H9 (cell line): ENCODE results near the gene ARAP1. TPM values are rescaled to one million over a fixed set of nuclear protein-coding genes. Genes with fewer than 3 reads are reported as not detected.

Experiments used
- DNase-seq: peaks from one replicate; pipeline ENCODE4 v3.0.0-alpha.2; 2017
- H2AFZ ChIP-seq: one replicate; pipeline ENCODE4 v1.6.1; 2013; ENCODE audit warnings: mild to moderate bottlenecking, low read length, control low read depth, moderate library complexity
- H2AK5ac ChIP-seq: 2 replicates; pipeline ENCODE4 v1.6.1; 2013; ENCODE audit warnings: low read length, control low read depth, mixed read lengths; ENCODE audit not compliant: insufficient read length
- H2BK120ac ChIP-seq: one replicate; pipeline ENCODE4 v1.6.1; 2013; ENCODE audit warnings: low read depth, mild to moderate bottlenecking, low read length, control low read depth, inconsistent platforms; ENCODE audit not compliant: poor library complexity, severe bottlenecking
- H2BK12ac ChIP-seq: 2 replicates; pipeline ENCODE4 v1.6.1; 2013; ENCODE audit warnings: low read length, control low read depth, mixed read lengths, low read depth; ENCODE audit not compliant: insufficient read length
- H2BK15ac ChIP-seq: 2 replicates; pipeline ENCODE4 v1.6.1; 2013; ENCODE audit warnings: low read depth, low read length, control low read depth
- H2BK20ac ChIP-seq: one replicate; pipeline ENCODE4 v1.6.1; 2013; ENCODE audit warnings: low read depth, mild to moderate bottlenecking, low read length, control low read depth, inconsistent platforms; ENCODE audit not compliant: poor library complexity, severe bottlenecking
- H2BK5ac ChIP-seq: 2 replicates; pipeline ENCODE4 v1.6.1; 2013; ENCODE audit warnings: low read length, control low read depth, mixed read lengths; ENCODE audit not compliant: insufficient read length
- H3K14ac ChIP-seq: 2 replicates; pipeline ENCODE4 v1.6.1; 2013; ENCODE audit warnings: low read length, control low read depth; ENCODE audit not compliant: insufficient read depth
- H3K18ac ChIP-seq: 2 replicates; pipeline ENCODE4 v1.6.1; 2013; ENCODE audit warnings: low read depth, mild to moderate bottlenecking, mixed read lengths, low read length, control low read depth; ENCODE audit not compliant: insufficient read length
- H3K23ac ChIP-seq: 2 replicates; pipeline ENCODE4 v1.6.1; 2013; ENCODE audit warnings: low read length, control low read depth, mixed read lengths, low read depth; ENCODE audit not compliant: insufficient read length
- H3K23me2 ChIP-seq: 2 replicates; pipeline ENCODE4 v1.6.1; 2013; ENCODE audit warnings: low read depth, mild to moderate bottlenecking, mixed read lengths, low read length, control low read depth; ENCODE audit not compliant: insufficient read length, poor library complexity, severe bottlenecking
- H3K27ac ChIP-seq: 2 replicates; pipeline ENCODE4 v1.5.1; 2013; ENCODE audit warnings: low read length, control low read depth, mixed read lengths, low read depth; ENCODE audit not compliant: insufficient read length
- H3K27me3 ChIP-seq: 2 replicates; pipeline ENCODE4 v1.6.1; 2013; ENCODE audit warnings: low read length, control low read depth, inconsistent platforms; ENCODE audit not compliant: insufficient read depth
- H3K4ac ChIP-seq: 2 replicates; pipeline ENCODE4 v1.6.1; 2013; ENCODE audit warnings: low read depth, mild to moderate bottlenecking, control low read depth, inconsistent platforms, low read length, moderate library complexity
- H3K4me1 ChIP-seq: 2 replicates; pipeline ENCODE4 v1.6.1; 2013; ENCODE audit warnings: low read length, control low read depth, inconsistent platforms; ENCODE audit not compliant: insufficient read depth
- H3K4me2 ChIP-seq: 2 replicates; pipeline ENCODE4 v1.6.1; 2013; ENCODE audit warnings: low read length, control low read depth, mixed read lengths; ENCODE audit not compliant: insufficient read length, insufficient read depth
- H3K56ac ChIP-seq: 2 replicates; pipeline ENCODE4 v1.6.1; 2013; ENCODE audit warnings: low read depth, mild to moderate bottlenecking, mixed read lengths, low read length, control low read depth; ENCODE audit not compliant: insufficient read length
- H3K79me1 ChIP-seq: 2 replicates; pipeline ENCODE4 v1.6.1; 2013; ENCODE audit warnings: low read depth, mild to moderate bottlenecking, moderate library complexity, low read length, control low read depth, inconsistent platforms; ENCODE audit not compliant: insufficient read depth, poor library complexity, severe bottlenecking
- H3K79me2 ChIP-seq: 2 replicates; pipeline ENCODE4 v1.6.1; 2013; ENCODE audit warnings: low read length, control low read depth, inconsistent platforms; ENCODE audit not compliant: insufficient read depth
- H3K9ac ChIP-seq: 2 replicates; pipeline ENCODE4 v1.6.1; 2013; ENCODE audit warnings: low read length, control low read depth, mixed read lengths; ENCODE audit not compliant: insufficient read length; ENCODE audit errors: extremely low read depth
- H3K9me3 ChIP-seq: one replicate; pipeline ENCODE4 v1.6.1; 2013; ENCODE audit warnings: low read depth, low read length, inconsistent platforms; ENCODE audit not compliant: control insufficient read depth
- H3T11ph ChIP-seq: one replicate; pipeline ENCODE4 v1.6.1; 2013; ENCODE audit warnings: mild to moderate bottlenecking, low read length, control low read depth, inconsistent platforms
- H4K20me1 ChIP-seq: one replicate; pipeline ENCODE4 v1.6.1; 2013; ENCODE audit not compliant: control insufficient read depth, insufficient read length, insufficient read depth
- H4K5ac ChIP-seq: 2 replicates; pipeline ENCODE4 v1.6.1; 2013; ENCODE audit warnings: low read depth, mild to moderate bottlenecking, mixed read lengths, low read length, control low read depth; ENCODE audit not compliant: insufficient read length
- H4K8ac ChIP-seq: replicated peaks from 2 replicates; pipeline ENCODE4 v1.6.1; 2013; ENCODE audit warnings: low read length, control low read depth, mixed read lengths, low read depth; ENCODE audit not compliant: insufficient read length
- H4K91ac ChIP-seq: 2 replicates; pipeline ENCODE4 v1.6.1; 2013; ENCODE audit warnings: low read depth, mild to moderate bottlenecking, moderate library complexity, mixed read lengths, low read length, control low read depth; ENCODE audit not compliant: insufficient read length
- H3K27ac Mint-ChIP-seq, 3 experiments: 2 replicates in 2 of 3; 3 replicates in 1 of 3; pipeline ENCODE4 v1.8.0; 2020 to 2021; ENCODE audit warnings: mixed read lengths in 3 of 3, mild to moderate bottlenecking in 1 of 3, moderate library complexity in 1 of 3
- H3K27me3 Mint-ChIP-seq: 2 replicates; pipeline ENCODE4 v1.8.0; 2021; ENCODE audit warnings: low read depth, mild to moderate bottlenecking, moderate library complexity, mixed read lengths
- H3K36me3 Mint-ChIP-seq, 3 experiments: 2 replicates in 2 of 3; 3 replicates in 1 of 3; pipeline ENCODE4 v1.8.0; 2020 to 2021; ENCODE audit warnings: low read depth in 3 of 3, mixed read lengths in 3 of 3; ENCODE audit not compliant: insufficient read depth in 1 of 3
- H3K4me1 Mint-ChIP-seq, 2 experiments: 2 replicates each; pipeline ENCODE4 v1.8.0; 2020; ENCODE audit warnings: mixed read lengths in 2 of 2
- H3K4me3 Mint-ChIP-seq, 2 experiments: 2 replicates in 1 of 2; 3 replicates in 1 of 2; pipeline ENCODE4 v1.8.0; 2020 to 2021; ENCODE audit warnings: mild to moderate bottlenecking in 2 of 2, mixed read lengths in 2 of 2, moderate library complexity in 1 of 2
- H3K9me3 Mint-ChIP-seq, 2 experiments: 2 replicates in 1 of 2; 3 replicates in 1 of 2; pipeline ENCODE4 v1.8.0; 2020; ENCODE audit warnings: mild to moderate bottlenecking in 2 of 2, mixed read lengths in 2 of 2, moderate library complexity in 1 of 2
- WGBS: extraction: QIAGEN DNeasy Blood & Tissue Kit; methylation state at CpG from one replicate; pipeline ENCODE4 v1.1.7; 2013; ENCODE audit warnings: missing lambda C conversion rate, low lambda C conversion rate, mixed read lengths; ENCODE audit not compliant: insufficient read length; ENCODE audit errors: extremely low coverage; 5-methylcytosine and 5-hydroxymethylcytosine counted together
- total RNA-seq: library from RNA; stranded (reverse); gene quantifications from 2 replicates; pipeline ENCODE4 v1.2.1, GENCODE V29; 2021
- TF ChIP-seq, protein P1 (sequence below): fragments of 200-600 bp; sonication (generic); conservative IDR thresholded peaks from 3 replicates; pipeline ENCODE4 v1.8.0; 2021; ENCODE audit warnings: antibody characterized with exemption, mild to moderate bottlenecking

ARAP1 gene
- total RNA-seq, 1 experiment from 2014 or later, result 59.4 TPM

DNA sequence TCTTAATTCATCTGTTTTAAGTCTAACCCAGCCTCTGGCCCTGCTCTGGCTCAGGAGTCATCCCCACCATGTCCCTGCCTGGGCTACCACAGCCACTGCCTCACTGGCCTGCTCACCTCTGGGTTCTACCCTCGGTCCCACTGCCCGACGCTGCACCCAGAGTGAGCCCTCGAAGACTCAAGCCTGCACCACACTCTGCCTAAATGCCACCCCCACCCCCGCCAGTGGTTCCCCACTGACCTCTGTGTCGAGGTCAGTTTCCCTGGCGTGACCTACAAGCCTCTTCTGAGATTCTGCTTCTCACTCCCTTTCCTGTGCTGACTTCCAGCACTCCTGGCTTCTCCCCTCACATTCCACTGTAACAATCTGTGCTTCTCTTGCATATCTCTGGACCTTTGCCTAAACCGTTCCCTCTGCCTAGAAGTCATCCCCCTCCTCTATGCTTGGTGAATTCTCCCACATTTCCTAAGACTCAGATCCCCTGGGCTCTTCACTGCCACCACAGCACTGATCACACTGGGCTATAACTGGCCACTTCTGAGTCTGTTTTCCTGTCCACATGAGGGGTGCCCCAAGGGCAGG lies 65.5 kb downstream of the ARAP1 start:
- H2BK15ac ChIP-seq, result no peak overlapping the region
- H2BK5ac ChIP-seq, result no peak overlapping the region
- H4K91ac ChIP-seq, result no peak overlapping the region
- no peaks in the 10 kb centered on the region for H3K9me3 ChIP-seq
- H3K27me3 ChIP-seq, result no peaks in the 10 kb centered on the region
- H3K79me1 ChIP-seq, result no peaks in the 10 kb centered on the region
- Mint-ChIP-seq H3K27ac (peak overlapping the region in 2 of 3 experiments; percentile 1 to 10; a peak in 2 of 7 replicates), H3K27me3 (peaks cover 1% of the 10 kb centered on the region), H3K4me1 (peaks cover 0 to 4% of the 10 kb centered on the region in 2 experiments; a peak in 3 of 4 replicates), H3K36me3 (peaks cover 0 to 38% (median 19%) of the 10 kb centered on the region in 3 experiments; a peak in 5 of 7 replicates), H3K4me3 (no peak overlapping the region), H3K9me3 (no peaks in the 10 kb centered on the region)
- DNase-seq, result no peak
- WGBS, result no CpG with 5 or more reads among the region's 8 CpGs
- H3K4me2 ChIP-seq, result no peak overlapping the region
- no peak overlapping the region for H3K23ac ChIP-seq
- no peak overlapping the region for H3K18ac ChIP-seq
- H3K4ac ChIP-seq, result no peak overlapping the region
- H3K4me1 ChIP-seq, result no peaks in the 10 kb centered on the region
- no peak overlapping the region for H2AFZ ChIP-seq
- H4K8ac ChIP-seq, result no peak overlapping the region
- no peak overlapping the region for H2AK5ac ChIP-seq
- TF ChIP-seq, protein P1, sequence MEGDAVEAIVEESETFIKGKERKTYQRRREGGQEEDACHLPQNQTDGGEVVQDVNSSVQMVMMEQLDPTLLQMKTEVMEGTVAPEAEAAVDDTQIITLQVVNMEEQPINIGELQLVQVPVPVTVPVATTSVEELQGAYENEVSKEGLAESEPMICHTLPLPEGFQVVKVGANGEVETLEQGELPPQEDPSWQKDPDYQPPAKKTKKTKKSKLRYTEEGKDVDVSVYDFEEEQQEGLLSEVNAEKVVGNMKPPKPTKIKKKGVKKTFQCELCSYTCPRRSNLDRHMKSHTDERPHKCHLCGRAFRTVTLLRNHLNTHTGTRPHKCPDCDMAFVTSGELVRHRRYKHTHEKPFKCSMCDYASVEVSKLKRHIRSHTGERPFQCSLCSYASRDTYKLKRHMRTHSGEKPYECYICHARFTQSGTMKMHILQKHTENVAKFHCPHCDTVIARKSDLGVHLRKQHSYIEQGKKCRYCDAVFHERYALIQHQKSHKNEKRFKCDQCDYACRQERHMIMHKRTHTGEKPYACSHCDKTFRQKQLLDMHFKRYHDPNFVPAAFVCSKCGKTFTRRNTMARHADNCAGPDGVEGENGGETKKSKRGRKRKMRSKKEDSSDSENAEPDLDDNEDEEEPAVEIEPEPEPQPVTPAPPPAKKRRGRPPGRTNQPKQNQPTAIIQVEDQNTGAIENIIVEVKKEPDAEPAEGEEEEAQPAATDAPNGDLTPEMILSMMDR, result no peak
- no peak overlapping the region for H3K56ac ChIP-seq
- no peak overlapping the region for H2BK12ac ChIP-seq
- no peak overlapping the region for H3K14ac ChIP-seq
- H3T11ph ChIP-seq, result no peak overlapping the region
- no peak overlapping the region for H3K9ac ChIP-seq
- H2BK20ac ChIP-seq, result no peak overlapping the region
- H3K23me2 ChIP-seq, result no peaks in the 10 kb centered on the region
- H3K79me2 ChIP-seq, result no peaks in the 10 kb centered on the region
- no peak overlapping the region for H2BK120ac ChIP-seq
- no peaks in the 10 kb centered on the region for H4K20me1 ChIP-seq
- no peak overlapping the region for H3K27ac ChIP-seq
- H4K5ac ChIP-seq, result no peak overlapping the region
